A549 (cell line): ENCODE data around the gene CGN.

Source experiments
- CTCF ChIP-seq: fragments of >200 bp; sonication (Bioruptor Twin); formaldehyde crosslinking; IDR thresholded peaks from 3 replicates; pipeline ENCODE4 v1.5.1; 2016
- FOSL2 ChIP-seq, 2 experiments: fragments of 450-650 bp in 1 of 2; fragments of >200 bp in 1 of 2; sonication (Bioruptor Twin) in 1 of 2; formaldehyde crosslinking; IDR thresholded peaks; 2 replicates each; pipeline versions ENCODE4 v1.5.0 to v1.6.1; 2016 to 2020; ENCODE audit warnings: mild to moderate bottlenecking in 1 of 2, moderate library complexity in 1 of 2
- PBX3 ChIP-seq: IDR thresholded peaks from 2 replicates; pipeline ENCODE4 v1.6.1; 2012
- SMC3 ChIP-seq: fragments of >200 bp; sonication (Bioruptor Twin); formaldehyde crosslinking; IDR thresholded peaks from 3 replicates; pipeline ENCODE4 v1.6.1; 2018; ENCODE audit warnings: inconsistent platforms

- TF ChIP-seq SMC3 (no peak), FOSL2 (IDR thresholded peaks at IDR 0.05) (no peak), FOSL2 (CRISPR knock-in tag; IDR thresholded peaks at IDR 0.05) (no peak), PBX3 (no peak), CTCF (no peak)
These were observed 15.9 kb upstream of the CGN start for GRCh38 chr1:151495316-151495715.
